AG04449 (cell line): ENCODE measurements around the gene PAIP1.

Source experiments
- CTCF ChIA-PET: fragments of 350-600 bp; formaldehyde crosslinking; extraction: SDS; loops from one replicate; lab custom pipeline; 2021; ENCODE audit warnings: antibody characterized with exemption; lab: Yijun Ruan, JAX
- POLR2A ChIA-PET: fragments of 400-600, 350-600 bp; formaldehyde crosslinking; extraction: SDS; loops from one replicate; lab custom pipeline; 2020; ENCODE audit warnings: antibody characterized with exemption, inconsistent platforms; lab: Yijun Ruan, JAX
- DNase-seq: peaks from one replicate; pipeline ENCODE4 v3.0.0-alpha.2; 2010; ENCODE audit warnings: low read depth, low spot score
- H3K4me3 ChIP-seq: 2 replicates; pipeline ENCODE4 v1.5.1; 2011; ENCODE audit warnings: low read depth, mild to moderate bottlenecking, control low read depth, low read length
- CTCF ChIP-seq: IDR thresholded peaks from one replicate; pipeline ENCODE4 v1.5.1; 2011; ENCODE audit warnings: mild to moderate bottlenecking, moderate library complexity, low read length, control low read depth, inconsistent platforms; ENCODE audit not compliant: insufficient read depth; ENCODE audit errors: missing control alignments

The PAIP1 gene

GRCh38 chr5:43556857-43557542, at the start of gene PAIP1:
Gene PAIP1, minus strand, starts transcription at chr5:43557077. Its CDS starts 231 bp downstream, at chr5:43556846.
- peak; percentile 67 for TF ChIP-seq CTCF
- H3K4me3 ChIP-seq = peak within 1 kb of the TSS; percentile 83
- DNase-seq = no peak
- ChIA-PET POLR2A (no interaction called here), CTCF (interaction anchor here (0.6 to 2.3 kb wide), 5 partner anchors 13 to 262 kb away, joined by 3 to 15 read pairs (median 3); partner anchors contain the start of gene NNT)

GRCh38 chr5:43606351-43606750, 49.5 kb upstream of the PAIP1 start:
- POLR2A ChIA-PET = no interaction called here
- TF ChIP-seq CTCF = no peak
- no peak for DNase-seq
- CTCF ChIA-PET = interaction anchor here (0.8 to 1.5 kb wide), 2 partner anchors 10 to 25 kb away, joined by 6 to 7 read pairs; no protein-coding TSS in a partner anchor
- no peak overlapping the region for H3K4me3 ChIP-seq

GRCh38 chr5:43604699-43605098, 47.8 kb upstream of the PAIP1 start:
- ChIA-PET POLR2A (no interaction called here), CTCF (interaction anchor here (3.0 kb wide), 1 partner anchor 26 kb away, joined by 18 read pairs; no protein-coding TSS in a partner anchor)

GRCh38 chr5:43603344-43604217, 46.7 kb upstream of the PAIP1 start:
- POLR2A ChIA-PET = no interaction called here
- DNase-seq = no peak
- TF ChIP-seq CTCF = no peak
- peak overlapping the region; percentile 79 for H3K4me3 ChIP-seq
- CTCF ChIA-PET = interaction anchor here (0.7 to 3.0 kb wide), 4 partner anchors 11 to 46 kb away, joined by 3 to 18 read pairs (median 4); no protein-coding TSS in a partner anchor

More at GRCh38 chr5:43604699-43605098, 47.8 kb upstream of the PAIP1 start:
- DNase-seq = no peak
- TF ChIP-seq CTCF = no peak
- no peak overlapping the region for H3K4me3 ChIP-seq

GRCh38 chr5:43602461-43603343, 45.8 kb upstream of the PAIP1 start, which contains the start of gene NNT:
Gene NNT, plus strand, starts transcription at chr5:43603180. Its CDS starts 6,016 bp downstream, at chr5:43609196.
- ChIA-PET POLR2A (interaction anchor here (0.5 to 1.2 kb wide), 2 partner anchors 29 to 40 kb away, joined by 3 to 4 read pairs; no protein-coding TSS in a partner anchor), CTCF (interaction anchor here (0.7 to 3.0 kb wide), 4 partner anchors 12 to 45 kb away, joined by 3 to 18 read pairs (median 4); no protein-coding TSS in a partner anchor)
- DNase-seq = no peak
- peak within 1 kb of the TSS; percentile 79 for H3K4me3 ChIP-seq
- TF ChIP-seq CTCF = no peak
